CD4-positive, alpha-beta T cell treated with Interleukin-12 subunit alpha and Interleukin-12 subunit beta, for 1 hour (primary cell): ENCODE results near the gene USH2A.

ENCODE experiments used
- DNase-seq: peaks from one replicate; pipeline ENCODE4 v3.0.0-alpha.2; 2020

The USH2A gene

GRCh38 chr1:215669806-215670491, 753.3 kb downstream of the USH2A start:
- DNase-seq, result no peak

- no peak for DNase-seq
These were observed 755.5 kb downstream of the USH2A start for GRCh38 chr1:215667761-215668160.

- DNase-seq, result no peak
These were observed 758.0 kb downstream of the USH2A start for GRCh38 chr1:215665215-215665614.

GRCh38 chr1:215661033-215661432, 762.2 kb downstream of the USH2A start:
- DNase-seq, result no peak

- no peak for DNase-seq
These were observed 763.0 kb downstream of the USH2A start for GRCh38 chr1:215660259-215660658.

GRCh38 chr1:215657047-215657446, 766.2 kb downstream of the USH2A start:
- DNase-seq, result no peak

- no peak for DNase-seq
These were observed 770.9 kb downstream of the USH2A start for GRCh38 chr1:215652371-215652770.

- DNase-seq, result no peak
These were observed 771.4 kb downstream of the USH2A start for GRCh38 chr1:215651867-215652266.

GRCh38 chr1:215650446-215651149, 772.6 kb downstream of the USH2A start:
- no peak for DNase-seq

GRCh38 chr1:215648957-215649356, 774.3 kb downstream of the USH2A start:
- DNase-seq, result no peak

GRCh38 chr1:215647738-215648137, 775.5 kb downstream of the USH2A start:
- DNase-seq, result no peak

GRCh38 chr1:215645861-215646260, 777.4 kb downstream of the USH2A start:
- DNase-seq, result no peak

- no peak for DNase-seq
These were observed 778.1 kb downstream of the USH2A start for GRCh38 chr1:215645182-215645581.

- DNase-seq, result no peak
These were observed 779.5 kb downstream of the USH2A start for GRCh38 chr1:215643592-215644321.

- DNase-seq, result no peak
These were observed 782.7 kb downstream of the USH2A start for GRCh38 chr1:215640429-215641148.

GRCh38 chr1:215637041-215637573, 786.1 kb downstream of the USH2A start:
- DNase-seq, result no peak

GRCh38 chr1:215636258-215636965, 786.8 kb downstream of the USH2A start:
- no peak for DNase-seq

GRCh38 chr1:215635827-215636226, 787.4 kb downstream of the USH2A start:
- DNase-seq, result no peak

- DNase-seq, result no peak
These were observed 791.8 kb downstream of the USH2A start for GRCh38 chr1:215631489-215631888.

- DNase-seq, result no peak
These were observed 792.2 kb downstream of the USH2A start for GRCh38 chr1:215631040-215631439.

- DNase-seq, result no peak
These were observed 797.3 kb downstream of the USH2A start for GRCh38 chr1:215625949-215626348.

- no peak for DNase-seq
These were observed 800.1 kb downstream of the USH2A start for GRCh38 chr1:215623162-215623561.
